ENCODE measurements around the gene ACP7. TPM values are rescaled to one million over a fixed set of nuclear protein-coding genes. Genes with fewer than 3 reads are reported as not detected.
"Not testable (repeated sequence)": the region's sequence is repeated elsewhere in the genome, so short reads cannot be mapped to it uniquely, and the experiment has no call there.

Gene ACP7
- total RNA-seq, 1 experiment from 2014 or later: 5.4 TPM

DNA sequence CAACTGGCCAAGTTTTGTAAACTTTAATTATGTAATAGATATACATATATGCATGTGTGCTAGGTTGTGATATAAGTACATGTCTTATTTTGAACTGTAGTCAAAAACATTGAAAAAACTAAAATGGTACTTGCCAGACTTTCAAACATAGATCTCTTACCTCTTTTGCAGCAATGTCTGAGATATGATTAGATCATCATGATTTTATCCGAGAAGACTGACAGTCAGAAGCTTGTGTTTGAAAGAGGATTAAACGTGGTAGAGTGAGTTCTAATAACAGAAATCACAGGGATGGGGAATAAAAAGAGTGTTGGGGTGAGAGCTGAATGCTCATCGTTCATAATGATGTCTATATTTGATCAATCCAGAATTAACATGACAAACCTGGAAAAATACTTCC is 18.2 kb upstream of the ACP7 start:
- CTCF ChIA-PET: interaction anchor here (0.6 kb wide), 1 partner anchor 91 kb away, joined by 11 read pairs; no protein-coding TSS in a partner anchor
- Histone ChIP-seq H3K4me1 (replicated peaks; ENCODE audit: insufficient read depth) (peaks cover 5% of the 10 kb centered on the region; the same call in 1 of the 2 replicates), H3K79me2 (ENCODE audit: low read depth) (no peaks in the 10 kb centered on the region), H3K4me3 (no peak overlapping the region), H3K9me3 (ENCODE audit: insufficient read depth, low read depth) (no peaks in the 10 kb centered on the region), H2AFZ (no peak overlapping the region), H3K27me3 (ENCODE audit: insufficient read depth, low read depth) (no peaks in the 10 kb centered on the region), H3K36me3 (ENCODE audit: low read depth) (no peaks in the 10 kb centered on the region), H3F3A (ENCODE audit: insufficient read depth, low read depth) (0 out of 2 replicates have a peak, but pooled peaks cover 4% of the 10 kb centered on the region), H4K20me1 (ENCODE audit: insufficient read depth) (no peaks in the 10 kb centered on the region), H3K4me2 (no peak overlapping the region), H3K27ac (no peak overlapping the region), H3K9me2 (ENCODE audit: insufficient read depth) (no peaks in the 10 kb centered on the region)
- TF ChIP-seq EZH2 (IDR thresholded peaks at IDR 0.05; ENCODE audit: low read depth): no peak
- TF ChIP-seq, protein P1, sequence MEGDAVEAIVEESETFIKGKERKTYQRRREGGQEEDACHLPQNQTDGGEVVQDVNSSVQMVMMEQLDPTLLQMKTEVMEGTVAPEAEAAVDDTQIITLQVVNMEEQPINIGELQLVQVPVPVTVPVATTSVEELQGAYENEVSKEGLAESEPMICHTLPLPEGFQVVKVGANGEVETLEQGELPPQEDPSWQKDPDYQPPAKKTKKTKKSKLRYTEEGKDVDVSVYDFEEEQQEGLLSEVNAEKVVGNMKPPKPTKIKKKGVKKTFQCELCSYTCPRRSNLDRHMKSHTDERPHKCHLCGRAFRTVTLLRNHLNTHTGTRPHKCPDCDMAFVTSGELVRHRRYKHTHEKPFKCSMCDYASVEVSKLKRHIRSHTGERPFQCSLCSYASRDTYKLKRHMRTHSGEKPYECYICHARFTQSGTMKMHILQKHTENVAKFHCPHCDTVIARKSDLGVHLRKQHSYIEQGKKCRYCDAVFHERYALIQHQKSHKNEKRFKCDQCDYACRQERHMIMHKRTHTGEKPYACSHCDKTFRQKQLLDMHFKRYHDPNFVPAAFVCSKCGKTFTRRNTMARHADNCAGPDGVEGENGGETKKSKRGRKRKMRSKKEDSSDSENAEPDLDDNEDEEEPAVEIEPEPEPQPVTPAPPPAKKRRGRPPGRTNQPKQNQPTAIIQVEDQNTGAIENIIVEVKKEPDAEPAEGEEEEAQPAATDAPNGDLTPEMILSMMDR (conservative IDR thresholded peaks at IDR 0.05): no peak
- no TSS peak for BruUV-seq (replicated peaks)
- no peak for DNase-seq
- intact Hi-C loops (cut with micrococcal nuclease; ENCODE audit: unreplicated experiment): no loop called here
- POLR2A ChIA-PET (ENCODE audit: unreplicated experiment): no interaction called here

GRCh38 chr19:39067104-39067503 is 17.1 kb upstream of the ACP7 start:
- Histone ChIP-seq H2AFZ (no peak overlapping the region), H3K27ac (no peak overlapping the region), H3K79me2 (ENCODE audit: low read depth) (no peaks in the 10 kb centered on the region), H3K9me2 (ENCODE audit: insufficient read depth) (no peaks in the 10 kb centered on the region), H4K20me1 (ENCODE audit: insufficient read depth) (no peaks in the 10 kb centered on the region), H3K4me2 (no peak overlapping the region), H3K4me1 (replicated peaks; ENCODE audit: insufficient read depth) (peaks cover 13% of the 10 kb centered on the region), H3F3A (ENCODE audit: insufficient read depth, low read depth) (0 out of 2 replicates have a peak, but pooled peaks cover 4% of the 10 kb centered on the region), H3K27me3 (ENCODE audit: insufficient read depth, low read depth) (no peaks in the 10 kb centered on the region), H3K9me3 (ENCODE audit: insufficient read depth, low read depth) (no peaks in the 10 kb centered on the region), H3K4me3 (no peak overlapping the region), H3K36me3 (ENCODE audit: low read depth) (no peaks in the 10 kb centered on the region)
- TF ChIP-seq EZH2 (IDR thresholded peaks at IDR 0.05; ENCODE audit: low read depth): no peak
- TF ChIP-seq, protein P1 (conservative IDR thresholded peaks at IDR 0.05): no peak
- no TSS peak for BruUV-seq (replicated peaks)
- ChIA-PET POLR2A (ENCODE audit: unreplicated experiment) (no interaction called here), CTCF (no interaction called here)
- DNase-seq: no peak
- intact Hi-C loops (cut with micrococcal nuclease; ENCODE audit: unreplicated experiment): no loop called here

GRCh38 chr19:39068259-39068658 is 15.9 kb upstream of the ACP7 start:
- intact Hi-C loops (cut with micrococcal nuclease; ENCODE audit: unreplicated experiment); H3K4me3 ChIP-seq; H4K20me1 ChIP-seq (ENCODE audit: insufficient read depth); BruUV-seq (replicated peaks); H3K36me3 ChIP-seq (ENCODE audit: low read depth); CTCF ChIA-PET; POLR2A ChIA-PET (ENCODE audit: unreplicated experiment); H3K9me2 ChIP-seq (ENCODE audit: insufficient read depth); H2AFZ ChIP-seq; H3K4me2 ChIP-seq; H3K27ac ChIP-seq; H3K79me2 ChIP-seq (ENCODE audit: low read depth); H3K27me3 ChIP-seq (ENCODE audit: insufficient read depth, low read depth); H3K9me3 ChIP-seq (ENCODE audit: insufficient read depth, low read depth); DNase-seq: not testable (repeated sequence)
- Histone ChIP-seq H3K4me1 (replicated peaks; ENCODE audit: insufficient read depth) (peaks cover 22% of the 10 kb centered on the region), H3F3A (ENCODE audit: insufficient read depth, low read depth) (peaks cover 11% of the 10 kb centered on the region)

- DNase-seq: peak in 1 of 2 experiments; percentile 53
- no peak overlapping the region for H3K4me2 ChIP-seq
- no peaks in the 10 kb centered on the region for H3K9me3 ChIP-seq (ENCODE audit: insufficient read depth, low read depth)
- no peak for TF ChIP-seq EZH2 (IDR thresholded peaks at IDR 0.05; ENCODE audit: low read depth)
- TF ChIP-seq, protein P1 (conservative IDR thresholded peaks at IDR 0.05): no peak
- H3K27ac ChIP-seq: peak overlapping the region; percentile 10; the same call in 1 of the 2 replicates
- no peaks in the 10 kb centered on the region for H3K27me3 ChIP-seq (ENCODE audit: insufficient read depth, low read depth)
- no peak overlapping the region for H2AFZ ChIP-seq
- no peaks in the 10 kb centered on the region for H4K20me1 ChIP-seq (ENCODE audit: insufficient read depth)
- H3K36me3 ChIP-seq (ENCODE audit: low read depth): no peaks in the 10 kb centered on the region
- POLR2A ChIA-PET (ENCODE audit: unreplicated experiment): interaction anchor here (0.5 kb wide), 1 partner anchor 25 kb away, joined by 6 read pairs; no protein-coding TSS in a partner anchor
- H3K79me2 ChIP-seq (ENCODE audit: low read depth): no peaks in the 10 kb centered on the region
- H3F3A ChIP-seq (ENCODE audit: insufficient read depth, low read depth): peaks cover 24% of the 10 kb centered on the region
- intact Hi-C loops (cut with micrococcal nuclease; ENCODE audit: unreplicated experiment): no loop called here
- BruUV-seq (replicated peaks): no TSS peak
- H3K4me3 ChIP-seq: no peak overlapping the region
- no peaks in the 10 kb centered on the region for H3K9me2 ChIP-seq (ENCODE audit: insufficient read depth)
- CTCF ChIA-PET: no interaction called here
- peaks cover 40% of the 10 kb centered on the region for H3K4me1 ChIP-seq (replicated peaks; ENCODE audit: insufficient read depth)
Observed at GRCh38 chr19:39070888-39071287, 13.3 kb upstream of the ACP7 start.

All from PC-9 (cell line).